NT2/D1 (cell line): ENCODE measurements around the gene SH2B3.

Source experiments
- YY1 ChIP-seq: IDR thresholded peaks from 2 replicates; pipeline ENCODE4 v1.6.1; 2011; ENCODE audit not compliant: insufficient read length, insufficient read depth
- ZNF274 ChIP-seq: IDR thresholded peaks from 2 replicates; pipeline ENCODE4 v1.6.1; 2011; ENCODE audit warnings: mild to moderate bottlenecking, low read depth, low read length

- no peak for TF ChIP-seq ZNF274
- no peak for TF ChIP-seq YY1
These were observed 14.8 kb upstream of the SH2B3 start for GRCh38 chr12:111390910-111391309.
